SK-N-SH (cell line): Measurements from ENCODE around the gene RMDN2. TPM values are rescaled to one million over a fixed set of nuclear protein-coding genes. Genes with fewer than 3 reads are reported as not detected.
"Not testable (repeated sequence)": the region's sequence is repeated elsewhere in the genome, so short reads cannot be mapped to it uniquely, and the experiment has no call there.

Experiments
- CTCF ChIA-PET: fragments of 300-600, 350-600 bp; formaldehyde crosslinking; extraction: SDS; loops from one replicate; lab custom pipeline; 2021; lab: Yijun Ruan, JAX
- POLR2A ChIA-PET: fragments of 350-600 bp; sonication (Branson Sonifier 250); formaldehyde crosslinking; extraction: SDS; loops from one replicate; lab custom pipeline; 2020; ENCODE audit warnings: antibody characterized with exemption, inconsistent platforms; lab: Yijun Ruan, JAX
- DNase-seq: peaks from one replicate; pipeline ENCODE4 v3.0.0; 2012
- H2AFZ ChIP-seq: fragments of 200-600 bp; sonication (generic); 2 replicates; pipeline ENCODE4 v1.8.1; 2016; ENCODE audit warnings: antibody characterized with exemption, mild to moderate bottlenecking, low read depth
- H3F3A ChIP-seq: fragments of 200-600 bp; sonication (generic); replicated peaks from 2 replicates; pipeline ENCODE3; 2016; ENCODE audit warnings: antibody characterized with exemption, mild to moderate bottlenecking; ENCODE audit not compliant: insufficient read depth
- H3K27ac ChIP-seq, 2 experiments: fragments of 200-500 bp in 1 of 2; fragments of 200-600 bp in 1 of 2; sonication (Bioruptor generic) in 1 of 2; sonication (generic), shearing (Covaris generic) in 1 of 2; 2 replicates each; pipeline versions ENCODE4 v1.5.1 to v1.6.1; 2014 to 2016; ENCODE audit warnings: low read depth in 2 of 2, inconsistent platforms in 1 of 2, low read length in 1 of 2, mild to moderate bottlenecking in 1 of 2, mixed read lengths in 1 of 2
- H3K27me3 ChIP-seq: fragments of 200-600 bp; sonication (generic), shearing (Covaris generic); 2 replicates; pipeline ENCODE4 v1.6.1; 2016; ENCODE audit warnings: mixed run types; ENCODE audit not compliant: insufficient read depth
- H3K36me3 ChIP-seq, 2 experiments: fragments of 200-500 bp in 1 of 2; fragments of 200-600 bp in 1 of 2; sonication (Bioruptor generic) in 1 of 2; sonication (generic) in 1 of 2; replicated peaks in 1 of 2; 2 replicates each; pipeline versions ENCODE3 to v1.5.1; 2014 to 2016; ENCODE audit warnings: low read length in 1 of 2, mild to moderate bottlenecking in 1 of 2; ENCODE audit not compliant: insufficient read depth in 2 of 2, control insufficient read depth in 1 of 2
- H3K4me1 ChIP-seq, 2 experiments: fragments of 200-500 bp in 1 of 2; fragments of 200-600 bp in 1 of 2; sonication (Bioruptor generic) in 1 of 2; sonication (generic), shearing (Covaris generic) in 1 of 2; 2 replicates each; pipeline versions ENCODE4 v1.5.1 to v1.6.1; 2014 to 2016; ENCODE audit warnings: low read depth in 1 of 2, low read length in 1 of 2, mixed run types in 1 of 2; ENCODE audit not compliant: insufficient read depth in 2 of 2, control insufficient read depth in 1 of 2
- H3K4me2 ChIP-seq: fragments of 200-600 bp; sonication (generic), shearing (Covaris generic); 2 replicates; pipeline ENCODE4 v1.6.1; 2017; ENCODE audit warnings: mixed run types
- H3K4me3 ChIP-seq, 2 experiments: fragments of 200-500 bp in 1 of 2; fragments of 200-600 bp in 1 of 2; sonication (Bioruptor generic) in 1 of 2; sonication (generic), shearing (Covaris generic) in 1 of 2; 2 replicates each; pipeline versions ENCODE4 v1.5.1 to v1.8.1; 2014 to 2016; ENCODE audit warnings: low read depth in 2 of 2, inconsistent platforms in 1 of 2, low read length in 1 of 2, mild to moderate bottlenecking in 1 of 2, mixed read lengths in 1 of 2, moderate library complexity in 1 of 2
- H3K79me2 ChIP-seq: fragments of 200-600 bp; sonication (generic); 2 replicates; pipeline ENCODE4 v1.8.1; 2017; ENCODE audit warnings: mild to moderate bottlenecking; ENCODE audit not compliant: insufficient read depth
- H3K9ac ChIP-seq: fragments of 200-600 bp; sonication (generic); 2 replicates; pipeline ENCODE4 v1.6.1; 2017; ENCODE audit warnings: mixed run types
- H3K9me2 ChIP-seq: fragments of 200-600 bp; sonication (generic); 2 replicates; pipeline ENCODE4 v1.6.1; 2017; ENCODE audit warnings: mixed run types
- H3K9me3 ChIP-seq: fragments of 200-600 bp; sonication (generic); 2 replicates; pipeline ENCODE4 v1.6.1; 2017; ENCODE audit warnings: mixed run types, mild to moderate bottlenecking, moderate library complexity
- H4K20me1 ChIP-seq: fragments of 200-600 bp; sonication (generic); 2 replicates; pipeline ENCODE4 v1.6.1; 2017; ENCODE audit warnings: mild to moderate bottlenecking, mixed run types; ENCODE audit not compliant: insufficient read depth
- ELF1 ChIP-seq: IDR thresholded peaks from 2 replicates; pipeline ENCODE4 v1.4.0; 2012
- JUND ChIP-seq: IDR thresholded peaks from 2 replicates; pipeline ENCODE4 v1.4.0; 2012
- MAX ChIP-seq: IDR thresholded peaks from 2 replicates; pipeline ENCODE4 v1.4.0; 2012; ENCODE audit warnings: low read depth
- WGBS: methylation state at CpG from one replicate; pipeline ENCODE4 v1.1.6; 2017; ENCODE audit warnings: low lambda C conversion rate; 5-methylcytosine and 5-hydroxymethylcytosine counted together
- polyA plus RNA-seq, 3 experiments: library from polyadenylated mRNA; depleted of rRNA; stranded (reverse); fragments of >200 nt; gene quantifications; 2 replicates each; pipeline ENCODE4 v1.2.3, GENCODE V29; 2012

RMDN2 gene
- polyA plus RNA-seq, 1 of the 3 experiments (the other 2 are of a cell fraction), result 7.3 TPM

- no peak for DNase-seq
- H3K9me3 ChIP-seq, result no peaks in the 10 kb centered on the region
- H3F3A ChIP-seq, result no peaks in the 10 kb centered on the region
- no peak overlapping the region for H3K27ac ChIP-seq
- H3K9ac ChIP-seq, result no peak overlapping the region
- CTCF ChIA-PET, result interaction anchor here (0.8 to 1.1 kb wide), 2 partner anchors 13 to 539 kb away, joined by 3 to 8 read pairs; no protein-coding TSS in a partner anchor
- POLR2A ChIA-PET, result interaction anchor here (1.0 kb wide), 1 partner anchor 10 kb away, joined by 4 read pairs; the partner anchor contains the start of gene RMDN2
- H3K4me3 ChIP-seq, result no peak overlapping the region
- no peaks in the 10 kb centered on the region for H4K20me1 ChIP-seq
- H3K9me2 ChIP-seq, result no peaks in the 10 kb centered on the region
- 75% methylated on average over 7 of the region's 7 CpGs for WGBS
- H3K4me1 ChIP-seq, result peaks cover 0 to 9% of the 10 kb centered on the region in 2 experiments; a peak in 2 of 4 replicates
- H3K4me2 ChIP-seq, result no peak overlapping the region
- H2AFZ ChIP-seq, result no peak overlapping the region
- no peak for TF ChIP-seq ELF1
- TF ChIP-seq MAX, result no peak
- TF ChIP-seq JUND, result no peak
- TF ChIP-seq, all 33 proteins: peak for 0
- peaks cover 3% of the 10 kb centered on the region; the same call in 1 of the 2 replicates for H3K79me2 ChIP-seq
- H3K36me3 ChIP-seq, result peaks cover 0 to 16% of the 10 kb centered on the region in 2 experiments
- H3K27me3 ChIP-seq, result no peaks in the 10 kb centered on the region
Measured at GRCh38 chr2:37934591-37935513, 9.8 kb downstream of the RMDN2 start.

- H3K9me3 ChIP-seq, H3K4me2 ChIP-seq, H3K36me3 ChIP-seq, H2AFZ ChIP-seq, H3K9me2 ChIP-seq, H3K4me1 ChIP-seq, H3K9ac ChIP-seq, H4K20me1 ChIP-seq, H3K79me2 ChIP-seq, POLR2A ChIA-PET, H3F3A ChIP-seq, H3K27me3 ChIP-seq, H3K4me3 ChIP-seq, H3K27ac ChIP-seq, DNase-seq: not testable (repeated sequence)
- CTCF ChIA-PET, result interaction anchor here (1.2 kb wide), 1 partner anchor 10 kb away, joined by 3 read pairs; no protein-coding TSS in a partner anchor
- whole genome bisulfite sequencing, result 68% methylated on average over 1 of the region's 1 CpG
Measured at GRCh38 chr2:37937568-37937967, 12.5 kb downstream of the RMDN2 start.

GRCh38 chr2:37941267-37941666 is 16.2 kb downstream of the RMDN2 start:
- H3F3A ChIP-seq, CTCF ChIA-PET: not testable (repeated sequence)

More at GRCh38 chr2:37941267-37941666, 16.2 kb downstream of the RMDN2 start:
- POLR2A ChIA-PET, H3K9me2 ChIP-seq, H2AFZ ChIP-seq, H3K4me3 ChIP-seq, H3K9ac ChIP-seq, H3K9me3 ChIP-seq, H3K27ac ChIP-seq, H4K20me1 ChIP-seq, H3K79me2 ChIP-seq, H3K4me2 ChIP-seq, DNase-seq, H3K4me1 ChIP-seq, H3K27me3 ChIP-seq: not testable (repeated sequence)
- peaks cover 0 to 10% of the 10 kb centered on the region in 2 experiments for H3K36me3 ChIP-seq
- 88% methylated on average over 8 of the region's 8 CpGs for WGBS
